T-helper 1 cell treated with Interleukin-12 subunit alpha and Interleukin-12 subunit beta and Interleukin-4 antibody, amounts not matched to agents 30 μg/mL and 1 μg/mL, for 36 hours (primary cell): ENCODE measurements around the gene SLA2.

Source experiments
- H3K27ac Mint-ChIP-seq: one replicate; pipeline ENCODE4 v1.8.0; 2021; ENCODE audit warnings: mild to moderate bottlenecking, mixed read lengths
- H3K27me3 Mint-ChIP-seq: one replicate; pipeline ENCODE4 v1.8.0; 2021; ENCODE audit warnings: low read depth, mixed read lengths
- H3K36me3 Mint-ChIP-seq: one replicate; pipeline ENCODE4 v1.8.0; 2021; ENCODE audit warnings: low read depth, mixed read lengths
- H3K4me1 Mint-ChIP-seq: one replicate; pipeline ENCODE4 v1.8.0; 2021; ENCODE audit warnings: low read depth, mixed read lengths
- H3K4me3 Mint-ChIP-seq: one replicate; pipeline ENCODE4 v1.8.0; 2021; ENCODE audit warnings: mild to moderate bottlenecking, moderate library complexity, mixed read lengths
- H3K9me3 Mint-ChIP-seq: one replicate; pipeline ENCODE4 v1.8.0; 2021; ENCODE audit warnings: mixed read lengths

Gene SLA2

DNA sequence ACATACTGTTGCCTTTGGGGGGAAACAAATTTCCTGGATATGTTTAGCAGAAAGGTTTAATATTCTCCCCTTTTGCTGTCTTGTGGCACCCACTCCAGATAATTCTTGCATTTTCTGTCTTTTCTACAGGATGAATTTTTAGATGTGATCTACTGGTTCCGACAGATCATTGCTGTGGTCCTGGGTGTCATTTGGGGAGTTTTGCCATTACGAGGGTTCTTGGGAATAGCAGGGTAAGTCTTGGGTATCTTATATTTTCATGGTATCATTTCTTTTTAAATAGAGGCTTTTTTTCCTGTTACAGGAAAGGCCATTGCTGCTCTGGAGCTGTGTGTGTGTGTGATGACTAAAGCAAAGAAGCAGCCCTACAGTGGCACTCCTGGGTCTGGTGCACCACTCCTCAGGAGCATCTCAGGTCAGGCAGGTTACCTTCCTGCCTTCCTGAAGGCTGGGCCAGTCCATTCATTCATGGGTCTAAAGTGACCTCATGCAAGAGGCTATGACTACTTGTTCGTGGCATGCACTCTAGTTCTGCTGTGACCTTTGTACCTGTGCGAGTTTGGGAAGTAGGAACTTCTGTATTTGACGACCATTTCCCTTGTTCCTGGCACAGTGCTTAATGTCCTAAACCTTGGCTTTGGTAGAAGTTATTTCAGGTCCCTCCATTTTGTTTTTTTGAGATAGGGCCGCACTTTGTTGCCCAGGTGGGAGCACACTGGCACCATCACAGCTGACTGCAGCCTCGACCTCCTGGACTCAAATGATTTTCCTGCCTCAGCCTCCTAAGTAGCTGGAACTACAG, 38.2 kb downstream of the SLA2 start:
- Mint-ChIP-seq H3K27me3 (no peaks in the 10 kb centered on the region), H3K36me3 (peaks cover 40% of the 10 kb centered on the region), H3K9me3 (no peaks in the 10 kb centered on the region), H3K4me3 (peak overlapping the region; percentile 97), H3K27ac (peak overlapping the region; percentile 67), H3K4me1 (peaks cover 20% of the 10 kb centered on the region)

DNA sequence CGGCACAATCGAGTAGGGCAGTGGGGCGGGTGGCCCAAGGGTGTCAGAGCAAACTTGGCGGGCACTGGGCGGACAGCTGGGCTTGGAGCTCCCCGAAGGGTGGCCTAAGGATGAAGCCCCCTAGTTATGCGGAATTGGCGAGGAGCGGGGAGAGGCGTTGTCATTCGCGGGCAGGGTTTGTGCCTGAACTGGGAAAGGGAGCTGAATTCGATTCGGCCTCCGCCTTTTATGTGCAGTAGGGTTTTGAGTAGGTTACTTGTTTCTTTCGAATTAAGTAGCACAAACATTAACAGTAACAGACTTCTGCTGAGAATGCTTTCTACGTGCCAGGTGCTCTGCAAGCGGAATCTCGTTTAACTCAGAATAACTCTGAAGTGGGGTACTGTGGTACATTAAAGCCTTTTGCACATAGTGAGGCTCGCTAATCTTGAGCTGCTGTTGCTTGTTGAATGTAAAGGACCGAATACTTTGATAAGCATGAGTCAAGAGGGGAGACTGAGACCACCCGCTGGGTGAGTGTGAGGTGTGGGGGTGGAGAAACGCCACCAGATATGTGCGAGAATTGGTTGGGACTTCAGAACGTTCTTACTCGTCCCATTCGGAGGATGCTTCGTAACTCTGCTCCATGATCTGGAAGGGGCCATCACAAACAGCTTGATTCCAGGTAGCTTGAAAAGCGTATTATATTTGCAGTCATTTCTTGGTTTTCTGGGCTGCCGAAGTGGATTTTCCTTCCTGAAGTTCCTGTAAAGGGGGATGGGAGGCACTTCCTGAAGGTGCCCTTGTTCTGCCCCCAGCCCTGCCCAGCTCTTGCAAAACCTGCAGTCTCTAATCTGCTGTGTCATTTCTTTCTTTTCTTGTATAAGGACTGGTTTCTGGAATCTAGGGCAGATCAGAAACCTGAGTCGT, 39.6 kb downstream of the SLA2 start:
- no peaks in the 10 kb centered on the region for H3K9me3 Mint-ChIP-seq
- H3K4me3 Mint-ChIP-seq = peak overlapping the region; percentile 97
- peak overlapping the region; percentile 94 for H3K27ac Mint-ChIP-seq
- peaks cover 27% of the 10 kb centered on the region for H3K36me3 Mint-ChIP-seq
- peaks cover 23% of the 10 kb centered on the region for H3K4me1 Mint-ChIP-seq
- H3K27me3 Mint-ChIP-seq = no peaks in the 10 kb centered on the region

DNA sequence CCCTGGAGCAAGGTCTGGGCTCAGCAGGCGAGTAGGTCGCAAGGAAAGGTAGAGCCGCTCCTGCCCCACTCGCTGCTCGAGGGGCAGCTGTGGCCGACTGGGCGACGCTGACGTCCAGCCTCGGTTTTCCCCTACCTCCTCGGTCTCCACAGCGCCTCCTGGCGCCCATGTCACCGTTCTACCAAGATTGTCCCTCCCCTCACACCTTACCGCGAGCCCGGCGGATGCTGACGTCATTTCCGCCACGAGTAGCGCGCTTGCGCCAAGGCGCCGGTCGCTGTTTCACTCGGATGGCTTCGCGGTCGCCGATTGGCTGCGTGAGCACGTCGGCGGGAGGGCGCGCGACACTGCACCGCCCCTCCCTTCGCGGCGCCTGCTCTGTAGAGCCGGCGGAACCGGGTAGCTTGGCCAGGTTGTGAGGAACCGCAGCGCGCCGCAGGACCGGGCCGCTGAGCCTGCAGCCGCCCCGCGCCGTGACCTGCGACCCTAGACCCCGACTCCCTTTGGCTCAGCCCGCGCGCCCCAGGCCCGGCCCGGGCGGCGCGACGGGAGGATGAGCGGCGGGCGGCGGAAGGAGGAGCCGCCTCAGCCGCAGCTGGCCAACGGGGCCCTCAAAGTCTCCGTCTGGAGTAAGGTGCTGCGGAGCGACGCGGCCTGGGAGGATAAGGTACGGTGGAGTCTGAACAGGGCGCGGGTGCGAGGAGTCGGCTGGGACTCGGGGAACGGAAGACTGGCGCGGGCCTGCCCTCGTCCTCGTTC, 40.4 kb downstream of the SLA2 start, which contains the start of gene RAB5IF:
Gene RAB5IF, plus strand, starts transcription at position 381 of the 759 bp plus-strand sequence. Its CDS starts 173 bp downstream, at position 554.
- H3K4me3 Mint-ChIP-seq = peak within 1 kb of the TSS; percentile 97
- no peaks in the 10 kb centered on the region for H3K27me3 Mint-ChIP-seq
- H3K4me1 Mint-ChIP-seq = peaks cover 23% of the 10 kb centered on the region
- H3K27ac Mint-ChIP-seq = peak within 1 kb of the TSS; percentile 94
- H3K9me3 Mint-ChIP-seq = no peaks in the 10 kb centered on the region
- peaks cover 26% of the 10 kb centered on the region for H3K36me3 Mint-ChIP-seq

DNA sequence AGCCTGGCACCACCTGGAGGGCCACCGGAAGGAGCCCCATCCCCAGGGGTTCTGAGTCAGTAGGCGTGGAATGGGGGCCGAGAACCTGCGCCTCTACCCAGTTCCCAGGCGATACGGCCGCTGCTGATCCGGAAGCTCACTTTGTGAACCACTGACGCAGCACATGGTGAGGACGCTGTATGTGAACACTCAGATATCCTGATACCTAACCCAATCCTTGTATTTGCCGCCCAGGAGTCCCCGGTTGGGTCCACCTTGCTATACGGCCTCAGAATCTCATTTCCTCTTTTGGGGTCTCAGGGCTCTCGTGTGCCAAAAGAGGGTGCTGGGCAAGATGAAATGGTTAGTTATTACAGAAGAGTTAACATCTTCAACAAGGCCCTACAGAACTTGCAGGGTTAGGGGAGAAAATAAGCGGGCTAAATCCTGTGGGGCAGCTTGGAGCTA, 41.0 kb downstream of the SLA2 start:
- Mint-ChIP-seq H3K4me3 (peak overlapping the region; percentile 97), H3K4me1 (peaks cover 26% of the 10 kb centered on the region), H3K9me3 (no peaks in the 10 kb centered on the region), H3K27ac (peak overlapping the region; percentile 93), H3K36me3 (peaks cover 23% of the 10 kb centered on the region), H3K27me3 (no peaks in the 10 kb centered on the region)

DNA sequence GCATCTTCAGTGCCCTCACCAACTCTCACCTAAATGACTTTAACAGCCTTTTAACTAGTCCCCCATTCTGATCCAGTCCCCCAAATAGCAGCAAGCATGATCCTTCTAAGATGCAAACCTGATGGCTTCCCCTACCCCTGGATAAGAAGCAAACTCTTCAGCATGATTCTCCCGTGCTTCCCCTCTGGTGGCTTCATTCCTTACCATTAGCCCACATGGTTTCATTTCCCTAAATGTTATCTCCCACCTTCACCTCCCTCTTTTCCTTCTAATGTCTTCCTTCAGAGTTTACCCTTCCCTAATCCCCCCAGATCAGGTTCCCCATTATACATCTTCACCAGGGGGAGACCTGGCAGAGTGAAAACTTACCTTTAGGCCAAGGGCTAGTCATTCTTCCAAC, 44.5 kb downstream of the SLA2 start:
- Mint-ChIP-seq H3K36me3 (peaks cover 6% of the 10 kb centered on the region), H3K4me3 (no peak overlapping the region), H3K9me3 (no peaks in the 10 kb centered on the region), H3K27ac (peak overlapping the region; percentile 28), H3K4me1 (peaks cover 18% of the 10 kb centered on the region), H3K27me3 (no peaks in the 10 kb centered on the region)

DNA sequence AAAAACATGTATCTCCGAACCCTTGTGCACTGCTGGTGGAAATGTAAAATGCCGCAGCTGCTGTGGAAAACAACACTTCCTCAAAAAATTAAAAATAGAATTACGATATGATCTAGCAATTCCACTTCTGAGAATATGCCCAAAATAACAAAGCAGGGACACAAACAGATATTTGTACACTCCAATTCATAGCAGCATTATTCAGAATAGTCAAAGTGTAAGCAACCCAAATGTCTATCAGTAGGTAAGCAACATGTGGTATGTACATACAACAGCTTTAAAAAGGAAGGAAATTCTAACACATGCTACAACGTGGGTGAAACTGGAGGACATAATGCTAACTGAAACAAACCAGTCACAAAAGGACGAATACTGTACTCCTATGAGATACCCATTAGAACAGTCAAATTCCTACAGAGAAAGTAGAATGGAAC, 46.1 kb downstream of the SLA2 start:
- Mint-ChIP-seq H3K27me3 (no peaks in the 10 kb centered on the region), H3K27ac (peak overlapping the region; percentile 67), H3K4me3 (no peak overlapping the region), H3K4me1 (peaks cover 21% of the 10 kb centered on the region), H3K9me3 (no peaks in the 10 kb centered on the region), H3K36me3 (peaks cover 6% of the 10 kb centered on the region)

DNA sequence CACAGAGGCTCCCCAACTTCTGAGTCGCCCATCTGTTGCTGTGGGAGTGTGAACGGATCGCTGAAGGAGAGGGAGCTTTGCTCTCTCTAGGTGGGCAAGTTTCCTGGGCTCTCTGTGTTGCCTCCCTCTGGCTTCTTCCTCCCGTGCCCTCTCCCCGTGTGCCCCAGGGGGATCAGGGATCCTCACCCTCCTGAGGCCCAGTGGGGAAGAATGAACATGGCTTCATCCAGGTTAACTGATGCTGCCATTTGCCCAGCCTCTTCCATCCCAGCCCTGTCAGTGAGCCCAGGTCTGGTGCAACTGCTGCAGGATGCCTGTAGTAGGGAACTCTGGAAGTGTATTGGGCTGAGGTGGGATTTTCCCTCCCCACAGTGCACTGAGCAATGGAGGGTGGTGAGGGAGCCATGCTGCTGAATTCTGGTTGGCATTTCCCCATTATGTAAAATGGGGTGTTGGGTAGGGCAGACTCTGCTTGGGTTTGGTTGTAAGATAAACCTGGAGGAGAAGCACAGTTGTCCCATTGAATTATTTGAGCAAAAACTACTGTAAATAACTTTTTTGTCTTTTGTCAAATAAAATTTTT, 52.6 kb downstream of the SLA2 start:
- H3K27ac Mint-ChIP-seq = no peak overlapping the region
- no peaks in the 10 kb centered on the region for H3K27me3 Mint-ChIP-seq
- peaks cover 31% of the 10 kb centered on the region for H3K36me3 Mint-ChIP-seq
- no peaks in the 10 kb centered on the region for H3K9me3 Mint-ChIP-seq
- H3K4me1 Mint-ChIP-seq = peaks cover 35% of the 10 kb centered on the region
- H3K4me3 Mint-ChIP-seq = no peak overlapping the region

DNA sequence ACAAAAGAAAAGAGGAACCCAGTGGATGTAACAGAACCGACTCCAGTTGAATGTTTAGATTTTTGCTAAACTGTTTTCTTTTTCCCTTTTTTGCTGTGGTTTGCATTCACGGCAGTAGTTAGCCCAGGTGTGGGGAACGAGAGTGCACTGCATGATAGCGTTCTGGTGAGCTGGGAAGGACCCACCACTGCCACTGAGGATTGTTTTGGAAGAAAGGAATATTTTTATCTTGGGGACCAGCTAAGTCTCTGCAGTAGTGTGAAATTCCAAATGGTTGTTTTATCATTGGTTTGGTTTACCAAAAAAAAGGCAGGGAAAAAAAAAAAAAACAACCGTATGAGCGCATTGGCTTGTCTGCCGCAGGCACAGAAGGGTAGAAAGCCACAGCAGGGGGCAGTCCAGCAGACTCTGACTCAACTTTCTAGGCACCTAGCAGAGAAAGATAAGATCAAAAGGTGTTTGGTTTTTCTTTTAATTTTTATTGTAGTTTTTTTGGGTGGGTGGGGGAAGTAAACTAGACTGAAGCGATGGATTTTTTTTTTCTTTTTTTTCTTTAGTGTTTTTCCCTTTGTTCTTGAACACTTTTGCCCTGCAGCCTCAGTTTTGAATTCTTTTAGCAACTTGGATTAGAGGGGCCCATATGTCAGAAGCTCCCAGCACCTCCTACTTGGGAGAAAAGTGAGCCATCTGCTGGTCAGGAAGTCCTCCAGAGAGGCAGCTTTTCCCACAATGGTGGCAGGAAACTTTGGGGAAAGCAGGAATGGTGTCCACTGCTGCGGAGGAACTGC, 53.9 kb downstream of the SLA2 start:
- H3K27ac Mint-ChIP-seq = peak overlapping the region; percentile 78
- H3K36me3 Mint-ChIP-seq = peaks cover 36% of the 10 kb centered on the region

DNA sequence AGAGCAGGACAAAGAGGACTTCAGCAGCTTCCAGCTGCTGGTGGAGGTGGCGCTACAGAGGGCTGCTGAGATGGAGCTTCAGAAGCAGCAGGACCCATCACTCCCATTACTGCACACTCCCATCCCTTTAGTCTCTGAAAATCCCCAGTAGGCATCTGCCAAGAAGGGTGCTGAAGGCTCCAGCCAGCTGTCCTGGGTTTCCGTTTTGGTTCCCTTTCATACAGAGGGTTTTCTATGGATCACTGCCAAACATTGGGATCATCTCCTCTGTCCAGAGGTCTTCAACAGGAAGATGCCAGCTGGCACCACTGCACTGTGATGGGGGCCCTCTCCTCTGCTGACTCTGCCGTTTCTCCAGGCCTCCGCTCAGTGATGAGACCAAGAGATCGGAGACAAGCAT, 54.7 kb downstream of the SLA2 start:
- H3K4me3 Mint-ChIP-seq = no peak overlapping the region
- peaks cover 48% of the 10 kb centered on the region for H3K4me1 Mint-ChIP-seq
- H3K9me3 Mint-ChIP-seq = no peaks in the 10 kb centered on the region
- H3K36me3 Mint-ChIP-seq = peaks cover 36% of the 10 kb centered on the region
- no peaks in the 10 kb centered on the region for H3K27me3 Mint-ChIP-seq
- peak overlapping the region; percentile 78 for H3K27ac Mint-ChIP-seq

More for the DNA sequence above, 53.9 kb downstream of the SLA2 start:
- Mint-ChIP-seq H3K27me3 (no peaks in the 10 kb centered on the region), H3K9me3 (no peaks in the 10 kb centered on the region), H3K4me3 (peak overlapping the region; percentile 42), H3K4me1 (peaks cover 42% of the 10 kb centered on the region)

DNA sequence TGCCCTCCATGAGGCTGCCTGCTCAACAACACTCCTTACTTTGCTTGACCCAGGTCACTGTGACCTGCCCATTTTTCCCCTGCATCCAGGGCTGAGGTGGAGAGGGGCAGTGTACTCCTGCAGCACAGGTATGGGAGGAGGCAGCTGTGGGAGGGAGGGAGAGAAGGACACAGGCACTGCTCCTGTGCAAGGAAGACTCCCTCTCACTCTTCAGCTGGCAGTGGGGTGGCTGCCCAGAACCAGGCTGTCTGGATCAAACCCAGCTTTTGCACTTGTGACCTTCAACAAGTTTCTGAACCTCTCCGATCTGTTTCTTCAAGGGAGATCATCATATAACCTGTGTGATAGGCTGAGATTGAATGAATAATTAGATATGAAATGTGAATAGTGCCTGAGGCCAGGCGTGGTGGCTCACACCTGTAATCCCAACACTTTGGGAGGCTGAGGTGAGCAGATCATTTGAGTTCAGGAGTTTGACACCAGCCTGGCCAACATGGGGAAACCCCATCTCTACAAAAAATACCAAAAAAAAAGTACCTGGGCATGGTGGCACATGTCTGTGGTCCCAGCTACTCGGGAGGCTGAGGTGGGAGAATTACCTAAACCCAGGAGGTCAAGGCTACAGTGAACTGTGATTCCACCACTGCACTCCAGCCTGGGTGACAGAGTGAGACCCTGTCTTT, 58.5 kb downstream of the SLA2 start:
- H3K4me3 Mint-ChIP-seq = no peak overlapping the region
- peaks cover 31% of the 10 kb centered on the region for H3K4me1 Mint-ChIP-seq
- peaks cover 31% of the 10 kb centered on the region for H3K36me3 Mint-ChIP-seq
- H3K9me3 Mint-ChIP-seq = no peaks in the 10 kb centered on the region
- no peaks in the 10 kb centered on the region for H3K27me3 Mint-ChIP-seq
- H3K27ac Mint-ChIP-seq = peak overlapping the region; percentile 18

DNA sequence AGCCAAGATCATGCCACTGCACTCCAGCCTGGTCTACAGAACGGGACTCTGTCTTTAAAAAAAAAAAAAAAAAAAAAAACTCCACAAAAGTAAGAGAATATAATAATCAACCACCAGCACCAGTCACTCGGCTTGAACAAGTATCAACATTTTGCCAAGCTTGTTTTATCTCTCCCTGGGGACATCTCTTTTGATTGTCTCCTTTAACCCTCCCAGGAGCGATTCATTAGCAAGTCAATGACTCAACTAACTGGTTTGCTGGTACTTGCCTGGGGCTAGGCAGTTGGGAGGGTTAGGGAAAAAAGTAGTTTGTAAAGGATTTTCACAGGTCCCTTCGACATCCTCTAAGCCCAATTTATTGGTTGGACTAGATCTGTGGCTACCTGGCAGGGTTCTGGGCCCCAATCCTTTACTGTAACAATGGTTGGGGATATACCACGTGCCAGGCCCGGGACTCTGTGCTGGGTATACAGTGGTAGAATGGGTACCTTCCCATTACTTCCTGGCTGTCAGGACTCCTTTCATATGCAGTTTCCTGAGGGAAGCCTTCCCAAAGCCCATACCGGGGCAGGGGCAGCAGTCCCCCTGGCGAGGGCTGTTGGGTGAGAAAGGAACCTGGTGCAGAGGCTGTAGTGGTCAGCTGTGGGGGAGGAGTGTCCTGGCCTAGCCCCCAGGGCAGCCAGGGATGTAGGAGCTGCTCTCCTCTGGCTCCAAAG, 60.4 kb downstream of the SLA2 start:
- Mint-ChIP-seq H3K27me3 (no peaks in the 10 kb centered on the region), H3K4me1 (peaks cover 24% of the 10 kb centered on the region), H3K9me3 (no peaks in the 10 kb centered on the region), H3K36me3 (peaks cover 24% of the 10 kb centered on the region), H3K27ac (no peak overlapping the region), H3K4me3 (no peak overlapping the region)

DNA sequence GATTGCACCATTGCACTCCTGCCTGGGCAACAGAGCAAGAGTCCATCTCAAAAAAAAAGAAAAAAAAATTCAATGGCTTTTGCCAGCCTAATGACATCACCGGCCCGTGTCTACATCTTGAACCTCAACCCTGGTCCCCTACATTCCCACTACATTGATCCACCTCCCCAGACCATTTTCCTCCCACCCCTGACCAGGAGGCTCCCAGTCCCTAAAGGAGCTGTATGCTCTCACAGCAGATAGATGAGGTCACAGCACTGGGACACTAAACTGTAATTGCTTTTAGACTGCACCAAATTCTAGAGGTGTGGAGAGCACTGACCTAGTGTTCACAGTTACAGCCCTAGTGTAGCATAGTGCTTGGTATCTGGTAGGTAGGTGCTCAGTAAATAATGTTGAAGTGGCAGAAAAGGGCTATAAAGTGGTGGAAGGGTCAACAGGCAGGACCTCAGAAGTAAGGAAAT, 61.9 kb downstream of the SLA2 start:
- Mint-ChIP-seq H3K36me3 (peaks cover 35% of the 10 kb centered on the region), H3K27ac (no peak overlapping the region), H3K9me3 (no peaks in the 10 kb centered on the region)

More for the DNA sequence above, 61.9 kb downstream of the SLA2 start:
- peaks cover 29% of the 10 kb centered on the region for H3K4me1 Mint-ChIP-seq
- no peak overlapping the region for H3K4me3 Mint-ChIP-seq
- no peaks in the 10 kb centered on the region for H3K27me3 Mint-ChIP-seq
